Endothelial cell (in vitro differentiated cells): ENCODE results near the gene DCAF8. TPM values are rescaled to one million over a fixed set of nuclear protein-coding genes. Genes with fewer than 3 reads are reported as not detected.
A peak's percentile ranks its signal among the peaks of the same experiment; 100 is the strongest.

Source experiments
- DNase-seq: peaks from one replicate; pipeline ENCODE4 v3.0.0; 2021; ENCODE audit warnings: low spot score
- H3K27ac Mint-ChIP-seq: one replicate; pipeline ENCODE4 v1.8.0; 2021; ENCODE audit warnings: mixed read lengths, inconsistent platforms; ENCODE audit not compliant: unreplicated experiment
- H3K27me3 Mint-ChIP-seq: one replicate; pipeline ENCODE4 v1.8.0; 2021; ENCODE audit warnings: mild to moderate bottlenecking, moderate library complexity, mixed read lengths, inconsistent platforms; ENCODE audit not compliant: unreplicated experiment
- H3K36me3 Mint-ChIP-seq: one replicate; pipeline ENCODE4 v1.8.0; 2021; ENCODE audit warnings: mild to moderate bottlenecking, low read depth, mixed read lengths, inconsistent platforms; ENCODE audit not compliant: unreplicated experiment
- H3K4me1 Mint-ChIP-seq: one replicate; pipeline ENCODE4 v1.8.0; 2021; ENCODE audit warnings: mild to moderate bottlenecking, mixed read lengths, inconsistent platforms; ENCODE audit not compliant: unreplicated experiment
- H3K4me3 Mint-ChIP-seq: one replicate; pipeline ENCODE4 v1.8.0; 2021; ENCODE audit warnings: mild to moderate bottlenecking, mixed read lengths, inconsistent platforms; ENCODE audit not compliant: unreplicated experiment
- H3K9me3 Mint-ChIP-seq: one replicate; pipeline ENCODE4 v1.8.0; 2021; ENCODE audit warnings: mixed read lengths, inconsistent platforms; ENCODE audit not compliant: unreplicated experiment
- CTCF ChIP-seq: fragments of 200-600 bp; sonication (generic); IDR thresholded peaks from one replicate; pipeline ENCODE4 v1.5.0; 2021; ENCODE audit warnings: antibody characterized with exemption; ENCODE audit not compliant: unreplicated experiment
- total RNA-seq: library from RNA; stranded (reverse); fragmentation: NEBNext Ultra II Directional; extraction: Animal tissue kit (Norgen Biotek cat#: 25700); gene quantifications from one replicate; pipeline ENCODE4 v1.2.1, GENCODE V29; 2021; ENCODE audit not compliant: unreplicated experiment

DCAF8 gene
- total RNA-seq, 1 donor from 2014 or later = 134 TPM

- Mint-ChIP-seq H3K4me3 (no peak overlapping the region), H3K36me3 (peaks cover 41% of the 10 kb centered on the region), H3K4me1 (peaks cover 14% of the 10 kb centered on the region), H3K27me3 (peaks cover 1% of the 10 kb centered on the region), H3K27ac (no peak overlapping the region), H3K9me3 (no peaks in the 10 kb centered on the region)
- DNase-seq = peak; percentile 31
- TF ChIP-seq CTCF = no peak
These were observed 44.9 kb upstream of the DCAF8 start for GRCh38 chr1:160307118-160307791.

GRCh38 chr1:160300173-160300572 lies 37.8 kb upstream of the DCAF8 start:
- no peak overlapping the region for H3K27ac Mint-ChIP-seq

GRCh38 chr1:160296036-160296435 lies 33.7 kb upstream of the DCAF8 start:
- Mint-ChIP-seq H3K4me1 (peaks cover 16% of the 10 kb centered on the region), H3K9me3 (no peaks in the 10 kb centered on the region), H3K27me3 (no peaks in the 10 kb centered on the region), H3K27ac (no peak overlapping the region), H3K4me3 (no peak overlapping the region), H3K36me3 (peaks cover 67% of the 10 kb centered on the region)
- no peak for DNase-seq
- no peak for TF ChIP-seq CTCF

More at GRCh38 chr1:160300173-160300572, 37.8 kb upstream of the DCAF8 start:
- Mint-ChIP-seq H3K9me3 (no peaks in the 10 kb centered on the region), H3K27me3 (no peaks in the 10 kb centered on the region), H3K4me3 (no peak overlapping the region), H3K36me3 (peaks cover 46% of the 10 kb centered on the region), H3K4me1 (no peaks in the 10 kb centered on the region)
- DNase-seq = no peak
- TF ChIP-seq CTCF = no peak

- Mint-ChIP-seq H3K4me1 (peaks cover 16% of the 10 kb centered on the region), H3K36me3 (peaks cover 75% of the 10 kb centered on the region), H3K27me3 (no peaks in the 10 kb centered on the region), H3K9me3 (no peaks in the 10 kb centered on the region), H3K4me3 (no peak overlapping the region), H3K27ac (peak overlapping the region; percentile 57)
- DNase-seq = no peak
- no peak for TF ChIP-seq CTCF
These were observed 30.9 kb upstream of the DCAF8 start for GRCh38 chr1:160293020-160293968.
